Inflammatory macrophage treated with lipopolysaccharide for 1 hour (primary cell): ENCODE results near the gene ACLY.

Experiments
- DNase-seq, 2 donors: peaks; one replicate each; pipeline ENCODE4 v3.0.0-alpha.2; 2020 to 2022

Gene ACLY

GRCh38 chr17:41823580-41823979 is 95.2 kb downstream of the ACLY start:
- DNase-seq: no peak

GRCh38 chr17:41823141-41823524 is 95.6 kb downstream of the ACLY start:
- no peak for DNase-seq

- DNase-seq: no peak
These were observed 96.3 kb downstream of the ACLY start for GRCh38 chr17:41822216-41823140.

- no peak for DNase-seq
These were observed 97.0 kb downstream of the ACLY start for GRCh38 chr17:41821776-41822175.

- no peak for DNase-seq
These were observed 100.7 kb downstream of the ACLY start for GRCh38 chr17:41818024-41818423.
